ENCODE measurements around the gene TRAPPC10.

The TRAPPC10 gene

GRCh38 chr21:44005071-44005470 lies 7.0 kb upstream of the TRAPPC10 start:
- H3K4me1 ChIP-seq (ENCODE audit: insufficient read depth, low read length, poor library complexity, severe bottlenecking) = no peaks in the 10 kb centered on the region
- no peaks in the 10 kb centered on the region for H3F3A ChIP-seq (ENCODE audit: low read depth)
- H2AFZ ChIP-seq (ENCODE audit: low read length) = no peak overlapping the region
- no peaks in the 10 kb centered on the region for H4K20me1 ChIP-seq (ENCODE audit: insufficient read depth, low read length, poor library complexity, severe bottlenecking)
- no peak overlapping the region for H3K4me3 ChIP-seq (ENCODE audit: low read length, poor library complexity, severe bottlenecking)
- no peak overlapping the region for H3K9ac ChIP-seq (ENCODE audit: low read depth, low read length, poor library complexity, severe bottlenecking)
- H3K79me2 ChIP-seq (ENCODE audit: insufficient read depth, low read length) = no peaks in the 10 kb centered on the region
- TF ChIP-seq, protein P1, sequence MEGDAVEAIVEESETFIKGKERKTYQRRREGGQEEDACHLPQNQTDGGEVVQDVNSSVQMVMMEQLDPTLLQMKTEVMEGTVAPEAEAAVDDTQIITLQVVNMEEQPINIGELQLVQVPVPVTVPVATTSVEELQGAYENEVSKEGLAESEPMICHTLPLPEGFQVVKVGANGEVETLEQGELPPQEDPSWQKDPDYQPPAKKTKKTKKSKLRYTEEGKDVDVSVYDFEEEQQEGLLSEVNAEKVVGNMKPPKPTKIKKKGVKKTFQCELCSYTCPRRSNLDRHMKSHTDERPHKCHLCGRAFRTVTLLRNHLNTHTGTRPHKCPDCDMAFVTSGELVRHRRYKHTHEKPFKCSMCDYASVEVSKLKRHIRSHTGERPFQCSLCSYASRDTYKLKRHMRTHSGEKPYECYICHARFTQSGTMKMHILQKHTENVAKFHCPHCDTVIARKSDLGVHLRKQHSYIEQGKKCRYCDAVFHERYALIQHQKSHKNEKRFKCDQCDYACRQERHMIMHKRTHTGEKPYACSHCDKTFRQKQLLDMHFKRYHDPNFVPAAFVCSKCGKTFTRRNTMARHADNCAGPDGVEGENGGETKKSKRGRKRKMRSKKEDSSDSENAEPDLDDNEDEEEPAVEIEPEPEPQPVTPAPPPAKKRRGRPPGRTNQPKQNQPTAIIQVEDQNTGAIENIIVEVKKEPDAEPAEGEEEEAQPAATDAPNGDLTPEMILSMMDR (conservative IDR thresholded peaks at IDR 0.05; ENCODE audit: low read length) = no peak
- no peak for TF ChIP-seq EZH2phosphoT487 (IDR thresholded peaks at IDR 0.05; ENCODE audit: borderline replicate concordance)
- H3K4me2 ChIP-seq (ENCODE audit: low read depth, low read length, poor library complexity, severe bottlenecking) = no peak overlapping the region
- no peaks in the 10 kb centered on the region for H3K27me3 ChIP-seq (ENCODE audit: insufficient read depth, low read length, poor library complexity, severe bottlenecking)
- no peaks in the 10 kb centered on the region for H3K9me3 ChIP-seq (ENCODE audit: insufficient read depth, low read depth, low read length)
- no peaks in the 10 kb centered on the region for H3K36me3 ChIP-seq (ENCODE audit: insufficient read depth, low read length)
- H3K9me2 ChIP-seq (replicated peaks; ENCODE audit: low read depth, low read length) = no peaks in the 10 kb centered on the region

DNA sequence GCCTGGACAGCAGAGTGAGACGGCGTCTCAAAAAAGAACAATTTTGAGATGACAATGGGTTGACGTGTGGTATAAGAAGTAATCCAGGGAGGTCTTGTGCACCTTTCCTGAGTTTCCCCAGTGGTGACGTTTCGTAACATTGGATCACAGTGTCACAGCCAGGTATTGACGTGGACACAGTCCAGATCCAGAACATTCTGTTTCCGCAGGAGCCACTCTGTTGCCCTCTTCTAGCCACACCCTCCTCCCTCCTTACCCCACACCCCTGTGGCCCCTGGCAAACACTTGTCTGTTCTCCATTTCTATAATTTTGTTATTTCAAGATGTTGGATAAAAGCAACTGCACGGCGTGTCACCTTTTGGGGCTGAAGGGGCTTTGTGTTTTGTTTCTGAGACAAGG lies 6.5 kb upstream of the TRAPPC10 start:
- H3K79me2 ChIP-seq (ENCODE audit: insufficient read depth, low read length) = no peaks in the 10 kb centered on the region
- H4K20me1 ChIP-seq (ENCODE audit: insufficient read depth, low read length, poor library complexity, severe bottlenecking) = no peaks in the 10 kb centered on the region
- no peaks in the 10 kb centered on the region for H3K9me2 ChIP-seq (replicated peaks; ENCODE audit: low read depth, low read length)
- H2AFZ ChIP-seq (ENCODE audit: low read length) = no peak overlapping the region
- no peaks in the 10 kb centered on the region for H3F3A ChIP-seq (ENCODE audit: low read depth)
- H3K27me3 ChIP-seq (ENCODE audit: insufficient read depth, low read length, poor library complexity, severe bottlenecking) = no peaks in the 10 kb centered on the region
- no peak overlapping the region for H3K9ac ChIP-seq (ENCODE audit: low read depth, low read length, poor library complexity, severe bottlenecking)
- H3K4me3 ChIP-seq (ENCODE audit: low read length, poor library complexity, severe bottlenecking) = no peak overlapping the region
- TF ChIP-seq EZH2phosphoT487 (IDR thresholded peaks at IDR 0.05; ENCODE audit: borderline replicate concordance) = no peak
- TF ChIP-seq, protein P1 (conservative IDR thresholded peaks at IDR 0.05; ENCODE audit: low read length) = no peak
- no peak overlapping the region for H3K4me2 ChIP-seq (ENCODE audit: low read depth, low read length, poor library complexity, severe bottlenecking)
- H3K36me3 ChIP-seq (ENCODE audit: insufficient read depth, low read length) = no peaks in the 10 kb centered on the region
- peaks cover 4% of the 10 kb centered on the region for H3K4me1 ChIP-seq (ENCODE audit: insufficient read depth, low read length, poor library complexity, severe bottlenecking)
- no peaks in the 10 kb centered on the region for H3K9me3 ChIP-seq (ENCODE audit: insufficient read depth, low read depth, low read length)

GRCh38 chr21:44006017-44006619 lies 6.0 kb upstream of the TRAPPC10 start:
- Histone ChIP-seq H3K9me3 (ENCODE audit: insufficient read depth, low read depth, low read length) (no peaks in the 10 kb centered on the region), H3K4me3 (ENCODE audit: low read length, poor library complexity, severe bottlenecking) (no peak overlapping the region), H3K9ac (ENCODE audit: low read depth, low read length, poor library complexity, severe bottlenecking) (no peak overlapping the region), H3K27me3 (ENCODE audit: insufficient read depth, low read length, poor library complexity, severe bottlenecking) (no peaks in the 10 kb centered on the region), H3F3A (ENCODE audit: low read depth) (no peaks in the 10 kb centered on the region), H3K9me2 (replicated peaks; ENCODE audit: low read depth, low read length) (no peaks in the 10 kb centered on the region), H2AFZ (ENCODE audit: low read length) (no peak overlapping the region), H3K4me2 (ENCODE audit: low read depth, low read length, poor library complexity, severe bottlenecking) (no peak overlapping the region), H4K20me1 (ENCODE audit: insufficient read depth, low read length, poor library complexity, severe bottlenecking) (no peaks in the 10 kb centered on the region), H3K79me2 (ENCODE audit: insufficient read depth, low read length) (peaks cover 3% of the 10 kb centered on the region; the same call in 1 of the 2 replicates), H3K36me3 (ENCODE audit: insufficient read depth, low read length) (no peaks in the 10 kb centered on the region), H3K4me1 (ENCODE audit: insufficient read depth, low read length, poor library complexity, severe bottlenecking) (peaks cover 9% of the 10 kb centered on the region)
- TF ChIP-seq EZH2phosphoT487 (IDR thresholded peaks at IDR 0.05; ENCODE audit: borderline replicate concordance) = no peak
- TF ChIP-seq, protein P1 (conservative IDR thresholded peaks at IDR 0.05; ENCODE audit: low read length) = no peak
